Gastrocnemius medialis (tissue), 4 donors: ENCODE measurements around the gene NRARP.

Experiments used
- POLR2A ChIP-seq, 2 donors: fragments of 450-650 bp; IDR thresholded peaks; one replicate each; pipeline ENCODE4 v1.6.1; 2017; ENCODE audit warnings: antibody characterized with exemption in 2 of 2, mild to moderate bottlenecking in 2 of 2, moderate library complexity in 2 of 2
- TF ChIP-seq, protein P1 (sequence below), 5 experiments: fragments of 450-650 bp in 3 of 5; fragments of 200-600 bp in 2 of 5; sonication (generic) in 2 of 5; IDR thresholded peaks in 4 of 5; conservative IDR thresholded peaks in 1 of 5; 1 replicate in 4 of 5; 2 replicates in 1 of 5; pipeline ENCODE4 v1.5.1; 2016 to 2019; ENCODE audit warnings: antibody characterized with exemption in 5 of 5, mild to moderate bottlenecking in 3 of 5, moderate library complexity in 3 of 5

DNA sequence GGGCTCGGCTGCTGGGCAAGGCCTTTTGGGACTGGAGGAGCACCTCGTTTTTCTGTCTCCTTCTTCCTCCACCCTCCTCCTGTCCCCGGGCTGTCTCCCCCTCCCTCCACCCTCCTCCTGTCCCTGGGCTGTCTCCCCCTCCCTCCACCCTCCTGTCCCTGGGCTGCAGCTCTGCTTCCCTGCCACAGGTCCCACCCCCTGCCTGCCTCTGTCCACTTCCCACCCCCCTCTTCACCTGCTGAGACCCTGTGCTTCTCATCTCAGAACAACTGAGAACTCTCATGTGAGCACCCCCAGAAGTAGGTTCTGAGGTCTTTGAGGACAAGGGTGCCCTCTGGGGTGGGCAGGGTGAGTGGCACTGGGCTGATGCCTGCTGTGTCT lies 30.4 kb downstream of the NRARP start:
- TF ChIP-seq, protein P1, sequence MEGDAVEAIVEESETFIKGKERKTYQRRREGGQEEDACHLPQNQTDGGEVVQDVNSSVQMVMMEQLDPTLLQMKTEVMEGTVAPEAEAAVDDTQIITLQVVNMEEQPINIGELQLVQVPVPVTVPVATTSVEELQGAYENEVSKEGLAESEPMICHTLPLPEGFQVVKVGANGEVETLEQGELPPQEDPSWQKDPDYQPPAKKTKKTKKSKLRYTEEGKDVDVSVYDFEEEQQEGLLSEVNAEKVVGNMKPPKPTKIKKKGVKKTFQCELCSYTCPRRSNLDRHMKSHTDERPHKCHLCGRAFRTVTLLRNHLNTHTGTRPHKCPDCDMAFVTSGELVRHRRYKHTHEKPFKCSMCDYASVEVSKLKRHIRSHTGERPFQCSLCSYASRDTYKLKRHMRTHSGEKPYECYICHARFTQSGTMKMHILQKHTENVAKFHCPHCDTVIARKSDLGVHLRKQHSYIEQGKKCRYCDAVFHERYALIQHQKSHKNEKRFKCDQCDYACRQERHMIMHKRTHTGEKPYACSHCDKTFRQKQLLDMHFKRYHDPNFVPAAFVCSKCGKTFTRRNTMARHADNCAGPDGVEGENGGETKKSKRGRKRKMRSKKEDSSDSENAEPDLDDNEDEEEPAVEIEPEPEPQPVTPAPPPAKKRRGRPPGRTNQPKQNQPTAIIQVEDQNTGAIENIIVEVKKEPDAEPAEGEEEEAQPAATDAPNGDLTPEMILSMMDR (IDR thresholded peaks at IDR 0.05 in 4 of 5, conservative IDR thresholded peaks at IDR 0.05 in 1 of 5), result no peak
- no peak for TF ChIP-seq POLR2A (IDR thresholded peaks at IDR 0.05)
